GM23338 (cell line): ENCODE measurements around the gene TTC28. TPM values are rescaled to one million over a fixed set of nuclear protein-coding genes. Genes with fewer than 3 reads are reported as not detected.
"Not testable (repeated sequence)": the region's sequence is repeated elsewhere in the genome, so short reads cannot be mapped to it uniquely, and the experiment has no call there.

Experiments
- ATAC-seq: fragments of 200-7000 bp; cut with Tn5 transposase; 3 replicates; pipeline ENCODE4 v1.9.1; 2020
- DNase-seq: peaks from one replicate; pipeline ENCODE4 v3.0.0-alpha.2; 2015; ENCODE audit warnings: low spot score
- H2AFZ ChIP-seq: fragments of 200-600 bp; sonication (generic); 2 replicates; pipeline ENCODE4 v1.8.0; 2016; ENCODE audit warnings: antibody characterized with exemption, mild to moderate bottlenecking, moderate library complexity
- H3F3A ChIP-seq: fragments of 200-600 bp; sonication (generic); replicated peaks from 2 replicates; pipeline ENCODE4 v1.8.0; 2017; ENCODE audit warnings: antibody characterized with exemption, mixed run types, low read depth
- H3K27ac ChIP-seq: fragments of 200-600 bp; sonication (generic); 2 replicates; pipeline ENCODE4 v1.6.1; 2016; ENCODE audit warnings: low read depth
- H3K27me3 ChIP-seq: fragments of 200-600 bp; sonication (generic); 2 replicates; pipeline ENCODE4 v1.8.0; 2016; ENCODE audit warnings: mild to moderate bottlenecking, mixed run types, moderate library complexity; ENCODE audit not compliant: insufficient read depth
- H3K36me3 ChIP-seq: fragments of 200-600 bp; sonication (generic); 2 replicates; pipeline ENCODE4 v1.8.0; 2016; ENCODE audit warnings: mild to moderate bottlenecking; ENCODE audit not compliant: insufficient read depth
- H3K4me1 ChIP-seq: fragments of 200-600 bp; sonication (generic); 2 replicates; pipeline ENCODE4 v1.8.0; 2016; ENCODE audit warnings: mild to moderate bottlenecking, moderate library complexity; ENCODE audit not compliant: insufficient read depth
- H3K4me2 ChIP-seq: fragments of 200-600 bp; sonication (generic); 2 replicates; pipeline ENCODE4 v1.7.1; 2017; ENCODE audit warnings: mixed run types
- H3K4me3 ChIP-seq: fragments of 200-600 bp; sonication (generic); 2 replicates; pipeline ENCODE4 v1.6.1; 2016; ENCODE audit warnings: mixed run types
- H3K79me2 ChIP-seq: fragments of 200-600 bp; sonication (generic); replicated peaks from 2 replicates; pipeline ENCODE4 v1.8.0; 2017; ENCODE audit warnings: mild to moderate bottlenecking; ENCODE audit not compliant: insufficient read depth
- H3K9me2 ChIP-seq: fragments of 200-600 bp; sonication (generic); 2 replicates; pipeline ENCODE4 v1.8.0; 2017; ENCODE audit not compliant: insufficient read depth
- H4K20me1 ChIP-seq: fragments of 200-600 bp; sonication (generic); replicated peaks from 2 replicates; pipeline ENCODE4 v1.8.0; 2017; ENCODE audit warnings: mild to moderate bottlenecking; ENCODE audit not compliant: insufficient read depth
- H3K27ac Mint-ChIP-seq: 2 replicates; pipeline ENCODE4 v1.8.0; 2020; ENCODE audit warnings: inconsistent platforms, mild to moderate bottlenecking, moderate library complexity, mixed read lengths
- H3K27me3 Mint-ChIP-seq: 3 replicates; pipeline ENCODE4 v1.8.0; 2022; ENCODE audit warnings: low read depth, mild to moderate bottlenecking, moderate library complexity, mixed read lengths, inconsistent platforms; ENCODE audit not compliant: insufficient read depth, poor library complexity
- H3K36me3 Mint-ChIP-seq: 3 replicates; pipeline ENCODE4 v1.8.0; 2021; ENCODE audit warnings: low read depth, mild to moderate bottlenecking, inconsistent platforms, moderate library complexity, mixed read lengths
- H3K4me1 Mint-ChIP-seq: 3 replicates; pipeline ENCODE4 v1.8.0; 2020; ENCODE audit warnings: mild to moderate bottlenecking, inconsistent platforms, mixed read lengths
- H3K4me3 Mint-ChIP-seq: 3 replicates; pipeline ENCODE4 v1.8.0; 2021; ENCODE audit warnings: moderate library complexity, mild to moderate bottlenecking, inconsistent platforms, mixed read lengths
- H3K9me3 Mint-ChIP-seq: 3 replicates; pipeline ENCODE4 v1.8.0; 2020; ENCODE audit warnings: moderate library complexity, mild to moderate bottlenecking, inconsistent platforms, mixed read lengths
- CREB1 ChIP-seq: fragments of 250-450 bp; sonication (Bioruptor Pico); IDR thresholded peaks from 2 replicates; pipeline ENCODE4 v1.5.0; 2020; ENCODE audit warnings: low read depth, mild to moderate bottlenecking, moderate library complexity
- CTCF ChIP-seq, 2 experiments: fragments of 200-600 bp in 1 of 2; sonication (generic) in 1 of 2; conservative IDR thresholded peaks; 2 replicates each; pipeline versions ENCODE4 v1.5.1 to v1.6.1; 2016 to 2017; ENCODE audit warnings: antibody characterized with exemption in 2 of 2, low read depth in 2 of 2, mild to moderate bottlenecking in 2 of 2, moderate library complexity in 1 of 2
- EZH2phosphoT487 ChIP-seq: fragments of 200-600 bp; sonication (generic); IDR thresholded peaks from one replicate; pipeline ENCODE4 v1.8.1; 2018; ENCODE audit warnings: antibody characterized with exemption; ENCODE audit not compliant: unreplicated experiment
- NANOG ChIP-seq: IDR thresholded peaks from 2 replicates; pipeline ENCODE4 v1.6.1; 2016; ENCODE audit warnings: antibody characterized with exemption, borderline replicate concordance
- REST ChIP-seq: IDR thresholded peaks from one replicate; pipeline ENCODE4 v1.6.1; 2018; ENCODE audit warnings: antibody characterized with exemption; ENCODE audit not compliant: unreplicated experiment
- STAT1 ChIP-seq: IDR thresholded peaks from one replicate; pipeline ENCODE4 v1.6.1; 2016; ENCODE audit warnings: antibody characterized with exemption; ENCODE audit not compliant: unreplicated experiment
- ZNF114 ChIP-seq: fragments of 250-450 bp; sonication (Bioruptor Pico); IDR thresholded peaks from 2 replicates; pipeline ENCODE4 v1.5.0; 2020; ENCODE audit warnings: mild to moderate bottlenecking, moderate library complexity
- ZNF331 ChIP-seq: fragments of 250-450 bp; sonication (Bioruptor Pico); IDR thresholded peaks from 2 replicates; pipeline ENCODE4 v1.5.0; 2020; ENCODE audit warnings: low read depth, mild to moderate bottlenecking, moderate library complexity
- polyA plus RNA-seq: library from polyadenylated mRNA; unstranded; fragments of >200 nt; fragmentation: Nextera tagmentation; extraction: Ambion mirVana; gene quantifications from 2 replicates; pipeline ENCODE4 v1.2.1, GENCODE V29; 2016
- total RNA-seq: library from RNA; depleted of rRNA; stranded (reverse); fragments of >200 nt; shearing (Covaris generic); gene quantifications from 2 replicates; pipeline ENCODE4 v1.2.3, GENCODE V29; 2014
- TF ChIP-seq, protein P1 (sequence below): IDR thresholded peaks from 2 replicates; pipeline ENCODE4 v1.6.1; 2016; ENCODE audit warnings: antibody characterized with exemption
- TF ChIP-seq, protein P2 (sequence below): fragments of 250-450 bp; sonication (Bioruptor Pico); IDR thresholded peaks from 2 replicates; pipeline ENCODE4 v1.5.0; 2020; ENCODE audit warnings: mild to moderate bottlenecking, moderate library complexity

TTC28 gene
- total and polyA plus RNA-seq, 2 experiments from 2014 or later = 4.5 to 16.1 TPM

- not testable (repeated sequence) for H3K4me1 ChIP-seq, H3K9me2 ChIP-seq, DNase-seq, H3K27ac ChIP-seq, H3K9me3 Mint-ChIP-seq, H3K4me3 ChIP-seq, H2AFZ ChIP-seq, H3K27me3 ChIP-seq, H3F3A ChIP-seq, H3K4me3 Mint-ChIP-seq, H3K36me3 ChIP-seq, H3K79me2 ChIP-seq, H3K36me3 Mint-ChIP-seq, H3K27ac Mint-ChIP-seq, H4K20me1 ChIP-seq, H3K4me1 Mint-ChIP-seq, H3K27me3 Mint-ChIP-seq, ATAC-seq, H3K4me2 ChIP-seq
Observed at GRCh38 chr22:28663569-28663942, 16.1 kb downstream of the TTC28 start.

DNA sequence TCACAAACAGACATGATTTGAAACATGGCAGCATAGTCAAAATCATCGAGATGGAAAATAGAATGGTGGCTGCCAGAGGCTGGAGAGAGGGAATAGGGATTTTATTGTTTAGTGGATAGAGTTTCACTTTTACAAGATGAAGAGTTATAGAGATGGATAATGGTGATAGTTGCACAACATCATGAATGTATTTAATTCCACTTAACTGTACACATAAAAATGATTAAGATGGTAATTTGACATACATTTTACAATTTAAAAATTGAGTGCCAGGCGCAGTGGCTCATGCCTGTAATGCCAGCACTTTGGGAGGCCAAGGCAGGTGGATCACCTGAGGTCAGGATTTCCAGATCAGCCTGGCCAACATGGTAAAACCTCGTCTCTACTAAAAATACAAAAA lies 21.2 kb downstream of the TTC28 start:
- no peak overlapping the region for H2AFZ ChIP-seq
- no peaks in the 10 kb centered on the region for H3K9me2 ChIP-seq
- H3F3A ChIP-seq = 0 out of 2 replicates have a peak, but pooled peaks cover 3% of the 10 kb centered on the region
- no peaks in the 10 kb centered on the region for H3K27me3 ChIP-seq
- no peaks in the 10 kb centered on the region for H3K79me2 ChIP-seq
- no peak for ATAC-seq
- H3K36me3 ChIP-seq = no peaks in the 10 kb centered on the region
- Mint-ChIP-seq H3K4me3 (no peak overlapping the region), H3K9me3 (peaks cover 5% of the 10 kb centered on the region; the same call in 2 of the 3 replicates), H3K27me3 (no peaks in the 10 kb centered on the region), H3K27ac (no peak overlapping the region), H3K36me3 (no peaks in the 10 kb centered on the region; the same call in 2 of the 3 replicates), H3K4me1 (no peaks in the 10 kb centered on the region; the same call in 2 of the 3 replicates)
- no peak overlapping the region for H3K4me3 ChIP-seq
- no peak for DNase-seq
- no peaks in the 10 kb centered on the region for H4K20me1 ChIP-seq
- no peak overlapping the region for H3K4me2 ChIP-seq
- H3K27ac ChIP-seq = no peak overlapping the region
- peaks cover 5% of the 10 kb centered on the region; the same call in 1 of the 2 replicates for H3K4me1 ChIP-seq
- TF ChIP-seq, protein P1, sequence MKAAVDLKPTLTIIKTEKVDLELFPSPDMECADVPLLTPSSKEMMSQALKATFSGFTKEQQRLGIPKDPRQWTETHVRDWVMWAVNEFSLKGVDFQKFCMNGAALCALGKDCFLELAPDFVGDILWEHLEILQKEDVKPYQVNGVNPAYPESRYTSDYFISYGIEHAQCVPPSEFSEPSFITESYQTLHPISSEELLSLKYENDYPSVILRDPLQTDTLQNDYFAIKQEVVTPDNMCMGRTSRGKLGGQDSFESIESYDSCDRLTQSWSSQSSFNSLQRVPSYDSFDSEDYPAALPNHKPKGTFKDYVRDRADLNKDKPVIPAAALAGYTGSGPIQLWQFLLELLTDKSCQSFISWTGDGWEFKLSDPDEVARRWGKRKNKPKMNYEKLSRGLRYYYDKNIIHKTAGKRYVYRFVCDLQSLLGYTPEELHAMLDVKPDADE = no peak
- TF ChIP-seq CREB1 (CRISPR knock-in tag) (no peak), ZNF331 (CRISPR knock-in tag) (no peak), EZH2phosphoT487 (no peak), ZNF114 (CRISPR knock-in tag) (no peak), NANOG (no peak), REST (no peak), CTCF (conservative IDR thresholded peaks at IDR 0.05; ENCODE audit: low read depth in 2 of 2) (no peak), STAT1 (no peak)
- TF ChIP-seq, protein P2, sequence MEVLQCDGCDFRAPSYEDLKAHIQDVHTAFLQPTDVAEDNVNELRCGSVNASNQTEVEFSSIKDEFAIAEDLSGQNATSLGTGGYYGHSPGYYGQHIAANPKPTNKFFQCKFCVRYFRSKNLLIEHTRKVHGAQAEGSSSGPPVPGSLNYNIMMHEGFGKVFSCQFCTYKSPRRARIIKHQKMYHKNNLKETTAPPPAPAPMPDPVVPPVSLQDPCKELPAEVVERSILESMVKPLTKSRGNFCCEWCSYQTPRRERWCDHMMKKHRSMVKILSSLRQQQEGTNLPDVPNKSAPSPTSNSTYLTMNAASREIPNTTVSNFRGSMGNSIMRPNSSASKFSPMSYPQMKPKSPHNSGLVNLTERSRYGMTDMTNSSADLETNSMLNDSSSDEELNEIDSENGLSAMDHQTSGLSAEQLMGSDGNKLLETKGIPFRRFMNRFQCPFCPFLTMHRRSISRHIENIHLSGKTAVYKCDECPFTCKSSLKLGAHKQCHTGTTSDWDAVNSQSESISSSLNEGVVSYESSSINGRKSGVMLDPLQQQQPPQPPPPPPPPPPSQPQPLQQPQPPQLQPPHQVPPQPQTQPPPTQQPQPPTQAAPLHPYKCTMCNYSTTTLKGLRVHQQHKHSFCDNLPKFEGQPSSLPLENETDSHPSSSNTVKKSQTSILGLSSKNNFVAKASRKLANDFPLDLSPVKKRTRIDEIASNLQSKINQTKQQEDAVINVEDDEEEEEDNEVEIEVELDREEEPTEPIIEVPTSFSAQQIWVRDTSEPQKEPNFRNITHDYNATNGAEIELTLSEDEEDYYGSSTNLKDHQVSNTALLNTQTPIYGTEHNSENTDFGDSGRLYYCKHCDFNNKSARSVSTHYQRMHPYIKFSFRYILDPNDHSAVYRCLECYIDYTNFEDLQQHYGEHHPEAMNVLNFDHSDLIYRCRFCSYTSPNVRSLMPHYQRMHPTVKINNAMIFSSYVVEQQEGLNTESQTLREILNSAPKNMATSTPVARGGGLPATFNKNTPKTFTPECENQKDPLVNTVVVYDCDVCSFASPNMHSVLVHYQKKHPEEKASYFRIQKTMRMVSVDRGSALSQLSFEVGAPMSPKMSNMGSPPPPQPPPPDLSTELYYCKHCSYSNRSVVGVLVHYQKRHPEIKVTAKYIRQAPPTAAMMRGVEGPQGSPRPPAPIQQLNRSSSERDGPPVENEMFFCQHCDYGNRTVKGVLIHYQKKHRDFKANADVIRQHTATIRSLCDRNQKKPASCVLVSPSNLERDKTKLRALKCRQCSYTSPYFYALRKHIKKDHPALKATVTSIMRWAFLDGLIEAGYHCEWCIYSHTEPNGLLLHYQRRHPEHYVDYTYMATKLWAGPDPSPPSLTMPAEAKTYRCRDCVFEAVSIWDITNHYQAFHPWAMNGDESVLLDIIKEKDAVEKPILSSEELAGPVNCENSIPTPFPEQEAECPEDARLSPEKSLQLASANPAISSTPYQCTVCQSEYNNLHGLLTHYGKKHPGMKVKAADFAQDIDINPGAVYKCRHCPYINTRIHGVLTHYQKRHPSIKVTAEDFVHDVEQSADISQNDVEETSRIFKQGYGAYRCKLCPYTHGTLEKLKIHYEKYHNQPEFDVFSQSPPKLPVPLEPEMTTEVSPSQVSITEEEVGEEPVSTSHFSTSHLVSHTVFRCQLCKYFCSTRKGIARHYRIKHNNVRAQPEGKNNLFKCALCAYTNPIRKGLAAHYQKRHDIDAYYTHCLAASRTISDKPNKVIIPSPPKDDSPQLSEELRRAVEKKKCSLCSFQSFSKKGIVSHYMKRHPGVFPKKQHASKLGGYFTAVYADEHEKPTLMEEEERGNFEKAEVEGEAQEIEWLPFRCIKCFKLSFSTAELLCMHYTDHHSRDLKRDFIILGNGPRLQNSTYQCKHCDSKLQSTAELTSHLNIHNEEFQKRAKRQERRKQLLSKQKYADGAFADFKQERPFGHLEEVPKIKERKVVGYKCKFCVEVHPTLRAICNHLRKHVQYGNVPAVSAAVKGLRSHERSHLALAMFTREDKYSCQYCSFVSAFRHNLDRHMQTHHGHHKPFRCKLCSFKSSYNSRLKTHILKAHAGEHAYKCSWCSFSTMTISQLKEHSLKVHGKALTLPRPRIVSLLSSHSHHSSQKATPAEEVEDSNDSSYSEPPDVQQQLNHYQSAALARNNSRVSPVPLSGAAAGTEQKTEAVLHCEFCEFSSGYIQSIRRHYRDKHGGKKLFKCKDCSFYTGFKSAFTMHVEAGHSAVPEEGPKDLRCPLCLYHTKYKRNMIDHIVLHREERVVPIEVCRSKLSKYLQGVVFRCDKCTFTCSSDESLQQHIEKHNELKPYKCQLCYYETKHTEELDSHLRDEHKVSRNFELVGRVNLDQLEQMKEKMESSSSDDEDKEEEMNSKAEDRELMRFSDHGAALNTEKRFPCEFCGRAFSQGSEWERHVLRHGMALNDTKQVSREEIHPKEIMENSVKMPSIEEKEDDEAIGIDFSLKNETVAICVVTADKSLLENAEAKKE = no peak
